H1 (cell line): ENCODE results near the gene F5. TPM values are rescaled to one million over a fixed set of nuclear protein-coding genes. Genes with fewer than 3 reads are reported as not detected.

ENCODE experiments used
- EP300 ChIP-seq, 2 experiments: IDR thresholded peaks; 1 replicate in 1 of 2; 2 replicates in 1 of 2; pipeline ENCODE4 v1.6.1; 2011 to 2012; ENCODE audit warnings: low read depth in 2 of 2, low read length in 2 of 2, mild to moderate bottlenecking in 2 of 2, borderline replicate concordance in 1 of 2, inconsistent platforms in 1 of 2, moderate library complexity in 1 of 2
- POLR2AphosphoS5 ChIP-seq: IDR thresholded peaks from 2 replicates; pipeline ENCODE4 v1.6.1; 2011; ENCODE audit warnings: low read depth, low read length
- RBBP5 ChIP-seq: IDR thresholded peaks from 2 replicates; pipeline ENCODE4 v1.7.1; 2012; ENCODE audit warnings: low read depth, mild to moderate bottlenecking, inconsistent platforms, low read length, moderate library complexity, borderline replicate concordance
- SIRT6 ChIP-seq: IDR thresholded peaks from one replicate; pipeline ENCODE4 v1.7.1; 2012; ENCODE audit warnings: low read length, inconsistent platforms
- SUZ12 ChIP-seq: fragments of 200-600 bp; sonication (generic); IDR thresholded peaks from 2 replicates; pipeline ENCODE4 v1.6.1; 2012; ENCODE audit warnings: mild to moderate bottlenecking, inconsistent platforms, low read length, moderate library complexity, mixed read lengths
- YY1 ChIP-seq: IDR thresholded peaks from 2 replicates; pipeline ENCODE4 v1.6.1; 2011; ENCODE audit warnings: low read depth, mild to moderate bottlenecking, low read length
- ZNF274 ChIP-seq: IDR thresholded peaks from 2 replicates; pipeline ENCODE4 v1.7.0; 2012; ENCODE audit warnings: low read length, borderline replicate concordance; ENCODE audit errors: extremely low read depth
- polyA plus RNA-seq, 7 experiments: library from polyadenylated mRNA; depleted of rRNA in 3 of 7; stranded (reverse) in 5 of 7; unstranded in 2 of 7; fragments of >200 nt in 5 of 7; fragments of 200-250 nt in 2 of 7; gene quantifications; 1 replicate in 5 of 7; 2 replicates in 1 of 7; 4 replicates in 1 of 7; pipeline versions ENCODE4 v1.2.1 to v1.2.3, GENCODE V29; 2011 to 2013; ENCODE audit warnings: missing spikeins in 2 of 7, mixed read lengths in 2 of 7
- total RNA-seq: library from RNA; stranded (reverse); fragmentation: NEBNext Ultra II Directional; extraction: Animal tissue kit (Norgen Biotek cat#: 25700); gene quantifications from 2 replicates; pipeline ENCODE4 v1.2.1, GENCODE V29; 2021

Gene F5
- total and polyA plus RNA-seq, 2 of the 8 experiments (the other 6 are each of a cell fraction or from before 2014, with no cell fraction given): 0.04 to 0.06 TPM

DNA sequence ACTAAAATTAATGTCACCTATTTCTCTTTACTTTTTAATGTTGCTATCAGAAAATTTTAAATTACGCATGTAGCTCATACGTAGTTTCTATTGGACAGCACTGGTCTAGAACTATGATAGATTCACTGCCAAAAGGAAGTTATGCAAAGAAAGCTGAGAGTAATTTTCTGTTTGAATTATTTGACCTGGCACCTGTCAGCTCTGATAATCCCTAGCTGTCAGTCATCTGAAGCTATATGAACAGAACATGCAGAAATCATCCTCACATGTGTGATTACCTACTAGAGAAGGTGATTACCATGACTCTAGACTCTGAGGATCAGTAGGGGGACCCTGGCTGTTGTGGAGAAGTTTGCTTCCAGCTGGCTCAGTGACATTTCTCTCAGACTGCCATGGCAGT lies 40.8 kb downstream of the F5 start (continued):
- TF ChIP-seq RBBP5 (no peak), POLR2AphosphoS5 (no peak), ZNF274 (no peak), YY1 (no peak), SIRT6 (no peak), SUZ12 (no peak), EP300 (IDR thresholded peaks at IDR 0.05; ENCODE audit: borderline replicate concordance in 1 of 2, low read depth in 2 of 2, low read length in 2 of 2) (no peak)
- TF ChIP-seq, all 59 proteins: peak for 0
